HK-2 (cell line): ENCODE data around the gene TMPRSS7.
A peak's percentile ranks its signal among the peaks of the same experiment; 100 is the strongest.
"Not testable (repeated sequence)": the region's sequence is repeated elsewhere in the genome, so short reads cannot be mapped to it uniquely, and the experiment has no call there.

ENCODE experiments used
- DNase-seq: peaks from one replicate; pipeline ENCODE4 v3.0.0-alpha.2; 2018; ENCODE audit not compliant: unreplicated experiment

TMPRSS7 gene

GRCh38 chr3:112012205-112012992, 22.1 kb upstream of the TMPRSS7 start:
- DNase-seq = no peak

GRCh38 chr3:112013058-112013783, 21.3 kb upstream of the TMPRSS7 start:
- DNase-seq = peak; percentile 45

- DNase-seq = no peak
Measured at GRCh38 chr3:112013784-112014143, 20.8 kb upstream of the TMPRSS7 start.

GRCh38 chr3:112017091-112017490, 17.4 kb upstream of the TMPRSS7 start:
- no peak for DNase-seq

- DNase-seq = no peak
Measured at GRCh38 chr3:112018712-112019111, 15.8 kb upstream of the TMPRSS7 start.

- DNase-seq = no peak
Measured at GRCh38 chr3:112019716-112020115, 14.8 kb upstream of the TMPRSS7 start.

- peak; percentile 45 for DNase-seq
Measured at GRCh38 chr3:112020674-112021085, 13.9 kb upstream of the TMPRSS7 start.

- DNase-seq = no peak
Measured at GRCh38 chr3:112027142-112027541, 7.4 kb upstream of the TMPRSS7 start.

GRCh38 chr3:112027826-112028225, 6.7 kb upstream of the TMPRSS7 start:
- DNase-seq = no peak

GRCh38 chr3:112030901-112031300, 3.6 kb upstream of the TMPRSS7 start:
- no peak for DNase-seq

GRCh38 chr3:112032098-112032731, 2.3 kb upstream of the TMPRSS7 start:
- DNase-seq = no peak

GRCh38 chr3:112035241-112035640, 705 bp downstream of the TMPRSS7 start:
- no peak for DNase-seq

GRCh38 chr3:112037194-112037593, 2.7 kb downstream of the TMPRSS7 start:
- DNase-seq = not testable (repeated sequence)

GRCh38 chr3:112038863-112039262, 4.3 kb downstream of the TMPRSS7 start:
- DNase-seq = no peak

- no peak for DNase-seq
Measured at GRCh38 chr3:112041321-112041720, 6.8 kb downstream of the TMPRSS7 start.

- no peak for DNase-seq
Measured at GRCh38 chr3:112042842-112043280, 8.3 kb downstream of the TMPRSS7 start.

GRCh38 chr3:112043621-112044201, 9.2 kb downstream of the TMPRSS7 start:
- peak; percentile 57 for DNase-seq

- DNase-seq = no peak
Measured at GRCh38 chr3:112046599-112046998, 12.1 kb downstream of the TMPRSS7 start.

GRCh38 chr3:112047264-112047663, 12.7 kb downstream of the TMPRSS7 start:
- DNase-seq = no peak

- DNase-seq = no peak
Measured at GRCh38 chr3:112048911-112049310, 14.4 kb downstream of the TMPRSS7 start.

- no peak for DNase-seq
Measured at GRCh38 chr3:112053229-112053628, 18.7 kb downstream of the TMPRSS7 start.

GRCh38 chr3:112056451-112056929, 22.0 kb downstream of the TMPRSS7 start:
- no peak for DNase-seq
